ENCODE data around the gene NEK7.

Gene NEK7

GRCh38 chr1:198340139-198340538 lies 183.3 kb downstream of the NEK7 start:
- TF ChIP-seq, protein P1, sequence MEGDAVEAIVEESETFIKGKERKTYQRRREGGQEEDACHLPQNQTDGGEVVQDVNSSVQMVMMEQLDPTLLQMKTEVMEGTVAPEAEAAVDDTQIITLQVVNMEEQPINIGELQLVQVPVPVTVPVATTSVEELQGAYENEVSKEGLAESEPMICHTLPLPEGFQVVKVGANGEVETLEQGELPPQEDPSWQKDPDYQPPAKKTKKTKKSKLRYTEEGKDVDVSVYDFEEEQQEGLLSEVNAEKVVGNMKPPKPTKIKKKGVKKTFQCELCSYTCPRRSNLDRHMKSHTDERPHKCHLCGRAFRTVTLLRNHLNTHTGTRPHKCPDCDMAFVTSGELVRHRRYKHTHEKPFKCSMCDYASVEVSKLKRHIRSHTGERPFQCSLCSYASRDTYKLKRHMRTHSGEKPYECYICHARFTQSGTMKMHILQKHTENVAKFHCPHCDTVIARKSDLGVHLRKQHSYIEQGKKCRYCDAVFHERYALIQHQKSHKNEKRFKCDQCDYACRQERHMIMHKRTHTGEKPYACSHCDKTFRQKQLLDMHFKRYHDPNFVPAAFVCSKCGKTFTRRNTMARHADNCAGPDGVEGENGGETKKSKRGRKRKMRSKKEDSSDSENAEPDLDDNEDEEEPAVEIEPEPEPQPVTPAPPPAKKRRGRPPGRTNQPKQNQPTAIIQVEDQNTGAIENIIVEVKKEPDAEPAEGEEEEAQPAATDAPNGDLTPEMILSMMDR (conservative IDR thresholded peaks at IDR 0.05) = no peak
- TF ChIP-seq ZFX (IDR thresholded peaks at IDR 0.05) = no peak
- no peak overlapping the region for H3K27ac ChIP-seq

GRCh38 chr1:198346178-198346577 lies 189.4 kb downstream of the NEK7 start:
- H3K27ac ChIP-seq = no peak overlapping the region
- TF ChIP-seq, protein P1 (conservative IDR thresholded peaks at IDR 0.05) = no peak
- TF ChIP-seq ZFX (IDR thresholded peaks at IDR 0.05) = no peak

- no peak overlapping the region for H3K27ac ChIP-seq
Measured at GRCh38 chr1:198350456-198350855, 193.7 kb downstream of the NEK7 start.

GRCh38 chr1:198352975-198353695 lies 196.3 kb downstream of the NEK7 start:
- no peak for TF ChIP-seq ZFX (IDR thresholded peaks at IDR 0.05)
- TF ChIP-seq, protein P1 (conservative IDR thresholded peaks at IDR 0.05) = no peak

More at GRCh38 chr1:198350456-198350855, 193.7 kb downstream of the NEK7 start:
- TF ChIP-seq ZFX (IDR thresholded peaks at IDR 0.05) = no peak
- TF ChIP-seq, protein P1 (conservative IDR thresholded peaks at IDR 0.05) = peak; percentile 31

GRCh38 chr1:198357937-198358336 lies 201.1 kb downstream of the NEK7 start:
- no peak for TF ChIP-seq ZFX (IDR thresholded peaks at IDR 0.05)
- TF ChIP-seq, protein P1 (conservative IDR thresholded peaks at IDR 0.05) = no peak
- H3K27ac ChIP-seq = no peak overlapping the region

More at GRCh38 chr1:198352975-198353695, 196.3 kb downstream of the NEK7 start:
- H3K27ac ChIP-seq = no peak overlapping the region

GRCh38 chr1:198359024-198359653 lies 202.3 kb downstream of the NEK7 start:
- TF ChIP-seq, protein P1 (conservative IDR thresholded peaks at IDR 0.05) = peak; percentile 80
- no peak for TF ChIP-seq ZFX (IDR thresholded peaks at IDR 0.05)

GRCh38 chr1:198360208-198360729 lies 203.5 kb downstream of the NEK7 start:
- no peak for TF ChIP-seq ZFX (IDR thresholded peaks at IDR 0.05)
- TF ChIP-seq, protein P1 (conservative IDR thresholded peaks at IDR 0.05) = no peak
- H3K27ac ChIP-seq = no peak overlapping the region

More at GRCh38 chr1:198359024-198359653, 202.3 kb downstream of the NEK7 start:
- H3K27ac ChIP-seq = no peak overlapping the region

Data from C4-2B (cell line).